ENCODE data around the gene PGLYRP2.

The PGLYRP2 gene

GRCh38 chr19:15423130-15423529, 56.2 kb downstream of the PGLYRP2 start:
- DNase-seq, result no peak

- no peak for DNase-seq
These were observed 56.8 kb downstream of the PGLYRP2 start for GRCh38 chr19:15422296-15423075.

GRCh38 chr19:15421721-15422260, 57.5 kb downstream of the PGLYRP2 start:
- DNase-seq, result no peak

DNA sequence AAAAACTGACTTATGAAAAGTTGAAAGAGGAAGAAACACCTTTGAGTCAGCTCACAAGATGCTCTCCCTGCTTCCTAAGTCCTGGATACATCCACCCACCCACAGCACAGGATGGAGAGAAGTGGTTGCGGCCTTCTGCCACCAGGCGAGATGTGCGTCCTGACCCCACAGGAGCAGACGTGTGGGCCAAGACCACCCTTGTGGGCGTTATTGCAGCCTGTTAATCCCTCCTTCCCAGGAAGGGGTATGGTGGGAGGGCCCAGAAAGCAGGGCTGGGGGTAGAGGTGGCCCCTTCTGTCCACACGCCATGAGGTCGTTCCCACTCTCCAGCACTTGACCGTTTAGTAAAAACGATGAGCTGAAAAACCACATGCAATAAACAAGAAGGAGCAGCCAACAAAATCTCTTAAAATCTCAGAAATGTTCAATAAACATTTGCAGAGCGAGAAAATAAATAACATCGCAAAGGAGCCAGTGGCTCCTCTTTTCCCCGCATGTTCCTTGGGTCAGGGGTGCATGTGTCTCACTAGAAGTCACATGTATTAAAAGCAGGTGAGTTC, 58.1 kb downstream of the PGLYRP2 start:
- DNase-seq, result no peak

DNA sequence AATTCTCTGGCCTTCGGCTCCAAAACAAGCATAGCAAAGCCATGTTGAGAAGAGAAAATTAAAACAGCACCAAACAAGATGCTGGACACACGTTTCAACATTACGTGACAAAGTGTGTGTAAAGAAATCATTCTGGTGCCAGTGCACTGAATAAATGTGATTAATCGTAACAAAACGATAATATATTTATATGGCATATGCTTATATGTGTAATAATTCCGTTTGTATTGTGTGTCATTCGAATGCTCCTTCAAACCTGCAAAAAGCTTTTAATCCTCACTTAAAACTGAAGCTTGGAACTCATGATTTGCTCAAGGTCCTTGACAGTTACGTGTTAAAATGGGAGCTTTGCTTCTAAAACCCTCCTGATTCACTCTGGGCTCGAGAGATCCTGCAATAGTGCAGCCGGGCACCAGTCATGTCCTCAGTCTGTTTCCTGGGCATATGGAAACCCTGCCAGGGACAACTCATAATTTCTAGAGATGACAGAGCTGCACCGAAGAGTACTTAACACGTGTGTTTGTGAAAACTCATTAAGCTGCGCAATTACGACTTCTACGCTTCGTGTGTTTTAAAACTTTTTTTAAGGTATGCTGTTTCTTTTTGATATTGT, 59.8 kb downstream of the PGLYRP2 start:
- DNase-seq, result no peak
